Left forelimb (tissue), 1 donor: ENCODE data around the gene PEMT.

Experiments
- DNase-seq: peaks from one replicate; pipeline ENCODE4 v3.0.0-alpha.2; 2018; ENCODE audit warnings: low spot score

Gene PEMT

DNA sequence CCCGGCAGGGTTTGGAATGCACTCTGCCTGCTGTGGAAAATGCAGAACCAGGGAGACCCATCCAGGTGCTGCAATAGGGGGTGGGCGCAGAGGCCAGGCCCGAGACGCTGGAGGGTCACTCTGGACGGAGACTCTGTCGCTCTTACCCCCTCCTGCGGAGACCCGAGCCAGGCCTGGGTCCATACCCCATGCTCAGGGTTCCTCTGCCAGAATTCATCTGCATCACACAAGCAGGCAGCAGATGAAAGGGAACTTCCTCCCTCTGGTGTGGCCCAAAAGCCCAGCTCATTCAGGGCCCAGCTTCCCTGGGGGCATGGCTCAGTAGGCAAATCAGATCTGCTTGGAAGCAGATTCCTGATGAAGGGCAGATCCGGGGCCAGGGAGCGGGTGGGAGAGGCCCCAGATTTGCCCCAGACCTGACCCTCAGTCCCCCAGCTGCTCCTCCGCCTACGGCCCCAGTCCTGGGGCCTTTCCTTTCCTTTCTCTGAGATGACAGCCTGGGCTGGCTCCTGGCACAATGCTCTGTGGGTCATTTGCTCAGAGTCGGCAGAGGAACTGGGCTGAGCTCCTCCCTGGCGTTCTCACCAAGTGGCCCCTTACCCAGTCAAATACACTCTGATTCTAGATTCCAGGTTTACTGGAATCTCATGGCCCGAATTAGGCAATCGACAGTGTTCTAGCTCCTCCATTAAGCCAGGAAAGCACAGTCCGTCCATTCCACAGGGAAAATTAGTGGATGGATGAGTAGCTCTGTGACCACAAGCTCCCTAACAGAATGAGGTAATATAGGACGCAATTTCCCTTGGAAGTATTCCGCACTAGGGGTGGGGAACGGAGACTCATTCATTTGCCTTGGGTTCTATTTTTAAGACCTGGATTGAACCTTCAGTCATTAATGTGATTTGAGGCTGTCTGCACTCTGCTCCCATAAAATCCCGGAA, 76.2 kb downstream of the PEMT start:
- DNase-seq = no peak

DNA sequence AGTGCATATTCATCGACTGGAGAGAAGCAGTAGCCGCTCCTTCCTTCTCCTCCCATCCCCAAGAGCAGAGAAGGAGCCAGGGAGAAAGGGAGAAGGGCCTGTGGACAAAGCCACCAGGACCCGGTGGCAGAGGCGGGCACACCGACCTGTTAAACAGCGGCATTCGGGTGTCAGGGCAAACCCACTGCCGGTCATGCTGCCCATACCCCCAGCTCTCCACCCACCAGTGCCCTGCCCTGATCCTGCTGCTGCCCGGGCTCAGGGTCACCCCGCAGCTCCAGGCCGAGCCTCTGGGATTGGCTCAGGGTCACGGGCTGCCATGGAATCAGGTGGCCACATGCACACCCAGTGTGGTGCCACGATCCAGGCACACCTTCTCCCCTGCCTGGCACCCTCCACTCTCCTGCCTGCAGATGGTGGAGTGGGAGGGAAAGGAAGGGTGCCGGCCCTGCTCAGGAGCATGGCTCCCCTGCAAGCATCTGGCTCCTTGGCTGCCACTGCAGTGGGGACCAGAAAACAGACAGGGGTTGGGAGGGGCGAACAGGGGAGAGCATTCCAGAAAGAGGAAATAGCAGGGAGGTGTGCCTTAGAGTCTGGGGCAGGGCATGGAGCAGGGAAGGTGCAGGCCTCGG, 77.0 kb downstream of the PEMT start:
- DNase-seq = no peak

DNA sequence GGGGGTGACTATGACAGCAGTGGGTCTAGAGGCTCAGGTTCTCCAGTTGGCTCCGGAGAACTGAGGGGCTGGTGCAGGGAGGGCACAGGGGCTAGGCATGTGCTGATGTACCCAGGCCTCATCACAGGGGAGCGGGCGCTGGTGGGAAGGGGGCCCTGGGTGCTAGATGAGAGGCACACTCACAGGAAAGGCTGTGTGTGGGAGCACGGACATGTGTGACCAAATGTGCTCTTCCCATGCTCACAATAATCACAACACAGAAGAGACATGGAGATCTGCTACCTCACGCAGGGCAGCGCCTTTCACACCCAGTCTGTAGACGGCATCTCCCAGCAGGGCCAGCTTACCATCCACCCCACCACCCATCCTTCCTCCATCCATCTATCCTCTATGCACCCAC, 77.9 kb downstream of the PEMT start:
- DNase-seq = no peak

DNA sequence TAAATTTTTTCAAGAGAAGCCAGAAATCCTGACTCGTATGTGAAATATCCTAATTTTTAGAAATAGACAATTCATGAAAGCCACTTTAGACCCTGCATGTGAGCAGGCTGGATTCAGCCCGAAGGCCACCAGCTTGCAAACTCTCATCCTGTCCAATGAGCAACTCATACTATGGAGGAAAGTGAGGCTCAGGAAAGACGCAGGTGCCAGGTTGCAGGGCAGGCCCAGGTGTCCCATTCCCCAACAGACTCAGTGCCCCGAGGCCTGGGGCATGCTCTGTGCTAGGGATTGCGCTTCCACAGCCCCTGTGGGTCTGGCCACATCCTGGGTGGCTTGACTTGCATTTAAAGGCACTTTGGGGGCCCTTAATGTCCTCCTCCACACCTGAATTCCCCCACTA, 78.6 kb downstream of the PEMT start:
- DNase-seq = no peak

DNA sequence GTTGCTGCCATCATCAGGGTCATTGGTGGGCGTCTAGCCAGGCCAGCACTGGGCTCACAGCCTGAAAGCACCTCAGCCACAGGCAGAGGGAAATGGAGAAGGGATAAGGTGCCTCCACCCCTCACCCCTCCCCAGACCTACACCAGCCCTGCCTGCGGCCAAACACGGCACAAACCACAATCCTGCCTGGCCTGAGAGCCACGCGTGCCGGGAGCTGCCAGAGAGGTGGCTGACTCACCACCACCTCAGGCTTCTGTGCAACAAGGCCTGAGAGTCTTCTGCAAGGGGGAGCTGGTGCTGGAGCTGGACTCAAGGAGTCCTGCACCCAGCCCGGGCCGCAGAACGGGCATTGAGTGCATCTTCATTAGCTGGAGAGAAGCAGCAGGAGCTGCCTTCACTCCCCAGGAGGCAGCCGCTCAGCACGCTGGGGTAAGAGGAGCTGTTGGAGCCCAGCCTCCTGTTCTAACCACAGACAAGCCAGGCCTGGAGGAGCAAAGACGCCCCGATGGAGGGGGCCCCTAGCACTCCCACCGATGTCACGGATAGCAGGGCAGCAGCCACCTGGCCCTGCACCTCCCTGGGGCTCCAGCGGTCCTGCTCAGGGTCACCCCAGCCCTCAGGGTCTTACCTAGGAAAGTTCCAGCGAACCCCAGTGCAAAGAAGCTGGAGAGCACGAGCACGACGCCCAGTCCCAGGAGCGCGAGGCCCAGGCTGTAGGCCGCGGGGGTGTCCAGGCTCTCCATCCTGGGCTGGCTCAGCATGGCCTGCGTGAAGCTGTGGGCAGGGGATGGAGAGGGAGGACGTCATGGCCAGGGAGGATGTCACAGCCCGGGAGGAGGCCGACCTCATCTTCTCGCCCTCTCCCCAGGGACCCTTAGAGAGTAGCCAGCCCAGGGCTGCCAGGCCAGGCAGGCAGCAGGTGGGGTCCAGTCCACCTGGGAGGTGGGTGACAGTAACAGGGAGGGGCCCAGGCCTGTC, 79.3 kb downstream of the PEMT start:
- DNase-seq = no peak

DNA sequence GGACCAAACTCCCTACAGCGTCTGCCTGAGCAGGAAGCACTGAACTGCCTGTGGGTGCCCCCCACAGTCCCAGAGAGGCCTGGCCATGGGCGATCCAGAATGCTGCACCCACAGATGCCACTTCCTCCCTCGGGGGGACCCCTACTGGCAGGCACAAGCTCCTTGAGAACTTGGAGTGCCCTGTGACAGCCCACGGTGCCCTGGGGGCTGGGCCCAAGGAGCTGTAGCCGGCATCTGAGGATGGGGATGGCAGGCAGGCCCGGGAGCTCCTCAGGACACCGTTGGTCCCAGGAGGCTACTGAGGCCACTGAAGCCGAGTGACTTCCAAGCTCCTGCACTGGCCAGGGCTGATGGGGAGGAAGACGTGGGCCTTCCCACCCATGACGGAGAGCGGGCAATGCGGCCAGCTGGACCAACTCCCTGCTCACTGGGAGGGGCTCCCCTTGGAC, 80.2 kb downstream of the PEMT start:
- no peak for DNase-seq

DNA sequence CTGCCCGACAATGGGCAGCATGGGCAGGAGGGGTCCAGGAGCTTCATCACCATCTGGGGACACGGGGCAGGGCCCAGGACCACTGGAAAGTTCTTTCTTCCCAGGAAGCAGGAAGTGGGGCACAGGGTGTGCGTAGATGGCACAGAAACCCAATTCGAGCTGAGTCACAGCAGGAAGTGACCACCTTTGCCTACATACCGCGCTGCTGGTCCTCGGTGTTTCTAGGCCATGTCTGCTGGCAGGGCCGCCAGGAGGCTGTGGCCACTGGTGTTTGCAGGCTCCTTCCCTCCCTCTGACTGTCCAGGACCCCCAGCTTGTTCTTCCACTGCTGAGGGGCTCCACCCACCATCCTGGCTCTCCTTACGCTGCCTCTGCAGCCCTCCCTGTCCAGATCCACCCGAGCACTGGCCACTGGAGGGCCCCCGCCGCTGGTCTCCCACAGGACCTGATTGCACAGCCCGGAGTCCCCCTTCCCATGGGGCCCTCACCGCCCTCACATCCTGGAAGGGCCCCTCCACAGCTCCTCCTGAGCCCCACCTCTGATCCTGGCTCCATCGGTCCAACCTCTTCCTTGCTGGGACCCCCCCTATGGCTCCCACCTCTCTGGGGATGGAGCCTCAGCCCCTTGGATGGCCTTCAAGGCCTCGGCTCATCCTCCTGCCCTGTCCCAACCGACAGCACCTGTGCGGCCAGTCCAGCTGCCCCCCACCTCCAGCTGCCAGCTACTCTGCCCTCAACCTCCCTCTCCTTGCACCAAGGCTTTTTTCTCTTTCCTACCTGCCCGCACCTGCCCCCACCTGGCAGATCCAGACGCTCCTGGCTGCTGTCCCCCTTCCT, 80.8 kb downstream of the PEMT start:
- DNase-seq = peak; percentile 38

DNA sequence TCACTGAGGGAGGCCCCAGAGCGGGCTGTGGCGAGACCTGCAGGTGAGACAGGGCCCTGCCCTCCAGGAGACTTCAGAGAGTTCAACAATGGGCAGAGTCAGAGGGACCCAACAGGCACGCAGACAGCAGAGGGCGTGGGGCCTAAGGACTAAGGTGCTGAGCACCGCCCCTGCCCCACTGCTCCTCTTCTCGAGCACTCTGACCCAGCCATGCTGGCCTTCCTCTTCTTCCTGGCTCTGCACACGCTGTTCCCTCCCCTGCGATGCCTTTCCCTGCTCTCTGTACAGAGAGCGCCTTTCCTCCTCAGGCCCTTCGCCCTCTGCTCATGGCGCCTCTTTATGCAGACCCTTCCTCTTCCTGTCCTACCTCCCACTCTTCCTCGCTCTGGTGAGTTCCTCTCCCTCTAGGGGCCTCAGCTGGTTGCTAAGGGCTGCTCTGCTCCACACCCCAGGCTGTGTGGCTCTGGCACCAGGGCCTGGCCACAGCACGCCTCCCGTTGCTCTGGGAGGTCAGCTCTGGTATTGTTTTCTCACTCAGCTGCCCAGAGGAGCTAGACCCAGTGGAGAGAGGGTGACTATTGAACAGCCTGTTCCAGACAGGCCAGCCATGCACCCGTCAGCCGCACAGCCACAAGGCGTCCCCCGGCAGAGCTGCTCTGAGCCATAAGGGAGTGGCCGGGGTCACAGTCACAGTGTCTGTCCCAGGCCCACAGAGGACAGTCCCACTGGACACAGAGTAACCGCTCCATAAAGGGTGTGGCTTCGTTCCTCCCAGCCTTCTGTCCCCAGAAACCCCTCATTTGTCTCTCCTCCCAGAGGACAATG, 81.7 kb downstream of the PEMT start:
- peak; percentile 36 for DNase-seq

DNA sequence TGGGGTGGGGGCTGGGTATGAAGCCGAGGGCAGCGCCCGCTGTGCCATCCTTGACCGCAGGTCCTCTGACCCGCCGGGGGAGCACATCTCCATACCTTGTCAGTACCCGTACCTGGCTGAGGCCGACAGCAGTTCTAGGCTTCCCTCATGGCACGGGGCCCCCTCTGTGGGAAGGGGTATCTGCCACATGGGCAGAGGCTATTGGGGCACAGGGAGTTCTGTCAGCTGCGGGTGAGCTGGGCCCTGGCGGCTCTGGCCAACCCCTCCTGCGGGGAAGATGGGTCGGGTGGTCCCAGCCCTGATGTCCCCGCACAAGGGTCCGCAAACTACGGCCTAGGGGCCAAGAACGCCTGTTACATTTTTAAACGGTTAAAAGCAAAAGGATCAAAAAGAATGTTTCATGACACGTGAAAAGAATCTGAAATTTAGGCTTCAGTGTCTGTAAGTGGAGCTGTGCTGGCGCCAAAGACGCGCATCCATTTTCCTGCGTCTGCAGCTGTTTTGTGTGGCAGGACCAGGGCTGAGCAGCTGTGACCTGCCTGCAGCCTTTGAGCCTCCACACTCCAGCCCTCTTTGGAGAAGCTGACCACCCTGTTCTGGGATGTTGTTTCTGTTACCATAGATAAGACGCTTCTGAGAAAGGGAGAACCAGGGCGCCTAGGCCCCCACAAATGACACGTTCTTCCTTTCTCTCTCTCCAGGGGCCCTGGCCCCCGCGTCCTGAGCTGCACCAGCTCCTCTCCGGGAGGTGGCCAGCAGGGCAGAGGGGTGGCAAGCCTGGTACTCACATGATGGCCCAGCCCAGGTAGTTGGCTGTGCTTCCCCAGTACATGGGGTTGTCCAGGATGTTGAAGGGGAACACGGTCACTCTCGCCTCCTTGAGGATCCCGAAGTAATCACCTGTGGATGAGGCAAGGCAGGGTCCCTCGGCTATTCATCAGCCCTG, 82.6 kb downstream of the PEMT start:
- DNase-seq = peak; percentile 61

DNA sequence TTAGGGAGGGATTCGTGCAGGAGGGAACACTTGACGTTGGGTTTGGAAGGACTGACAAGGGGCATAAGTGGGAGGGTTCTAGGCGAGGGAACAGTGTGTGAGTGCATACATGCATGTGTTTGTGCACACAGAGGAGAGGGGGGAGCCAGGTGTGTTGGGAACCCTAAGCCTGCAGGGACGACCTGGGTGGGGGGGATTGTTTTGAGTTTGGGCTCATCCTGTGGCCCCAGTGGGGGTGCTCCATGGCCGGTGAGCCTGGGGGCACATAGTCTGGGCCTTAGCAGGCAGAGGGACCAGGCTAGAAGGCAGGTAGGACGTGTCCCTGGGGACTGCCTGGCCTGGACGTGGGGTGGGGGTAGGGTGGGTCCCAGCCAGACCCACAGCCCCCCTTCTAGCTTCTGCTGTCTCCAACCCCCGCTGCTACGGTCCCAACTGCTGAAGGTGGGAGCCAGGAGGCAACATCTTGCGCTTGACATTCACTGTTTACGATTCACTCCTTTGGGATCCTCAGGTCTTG, 83.4 kb downstream of the PEMT start:
- DNase-seq = no peak

DNA sequence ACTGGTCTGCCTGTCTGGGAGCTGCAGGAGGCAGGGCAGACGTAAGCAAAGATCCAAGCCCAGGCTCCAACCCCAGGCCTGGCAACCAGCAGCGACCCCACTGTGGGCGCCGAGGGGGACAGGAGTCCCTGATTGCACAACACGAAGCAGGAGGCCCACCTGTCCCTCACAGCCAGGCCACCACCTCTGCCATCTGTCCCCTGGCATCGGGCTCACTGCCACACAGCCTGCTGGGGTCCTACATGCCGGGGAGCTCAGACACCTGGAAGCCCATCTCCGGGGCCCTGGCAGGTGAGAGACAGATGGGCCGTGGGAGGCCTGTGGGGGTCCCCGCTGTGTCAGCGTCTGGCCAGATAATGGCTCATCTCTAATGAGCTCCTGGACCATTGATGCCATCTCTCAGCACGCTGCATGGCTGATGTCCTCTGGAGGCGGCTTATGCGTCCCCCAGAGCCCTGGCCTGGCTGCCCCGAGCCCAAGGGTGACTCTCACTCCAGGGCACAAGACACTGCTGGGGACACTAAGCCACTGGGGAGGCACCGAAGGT, 84.0 kb downstream of the PEMT start:
- DNase-seq = no peak

DNA sequence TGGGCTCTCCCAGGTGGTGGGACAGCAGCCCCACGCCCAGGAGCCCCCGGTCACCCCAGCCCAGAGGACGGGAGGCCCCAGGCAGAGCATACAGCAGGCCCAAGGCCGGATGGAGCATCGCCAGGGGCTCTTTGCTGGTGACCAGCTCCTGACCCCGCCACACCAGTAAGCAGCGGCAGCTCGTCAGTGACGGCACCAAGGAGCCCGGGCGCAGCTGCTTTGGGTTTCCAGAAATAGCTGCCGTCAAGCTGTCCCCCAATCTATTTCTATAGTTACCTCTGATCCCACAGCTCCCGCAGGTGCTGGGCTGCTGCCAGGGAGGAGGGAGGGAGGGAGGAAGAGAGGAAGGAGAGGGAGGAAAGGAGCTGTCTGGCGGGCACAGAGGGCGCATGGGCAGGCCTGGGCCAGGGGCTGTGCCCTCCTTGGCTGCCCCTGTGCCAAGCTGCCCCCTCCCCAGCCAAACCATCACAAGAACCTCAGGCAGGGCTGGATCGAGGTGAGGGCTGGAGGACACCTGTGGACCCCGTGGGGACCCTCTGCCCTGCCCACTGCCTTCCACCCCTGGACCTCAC, 84.5 kb downstream of the PEMT start:
- DNase-seq = no peak

DNA sequence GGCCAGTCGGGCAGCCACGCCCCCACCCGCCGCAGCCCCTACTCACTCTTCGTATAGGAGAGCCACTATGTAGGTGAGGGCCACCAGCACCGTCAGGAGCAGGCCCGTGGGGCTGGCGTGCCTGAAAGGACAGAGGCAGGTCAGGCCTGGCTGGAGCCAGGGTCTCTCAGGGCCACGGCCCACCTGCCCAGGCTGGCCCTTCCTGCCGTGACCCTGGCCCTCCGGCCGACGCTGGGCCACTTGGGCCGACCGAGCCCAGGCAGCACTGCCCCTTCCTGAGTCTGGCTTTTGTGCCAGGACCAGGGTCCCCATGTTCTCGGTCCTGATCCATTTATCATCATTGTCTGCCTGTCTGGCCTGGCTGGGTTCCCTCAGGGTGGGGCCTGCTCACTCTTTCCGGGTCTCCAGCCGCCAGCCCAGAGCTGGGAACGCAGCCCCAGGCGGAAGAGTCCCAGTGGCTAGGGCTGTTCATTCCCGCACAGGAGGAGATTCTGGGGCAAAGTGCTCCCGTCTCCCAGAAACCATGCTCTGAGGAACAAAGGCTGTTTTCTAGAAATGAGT, 85.2 kb downstream of the PEMT start:
- DNase-seq = no peak

DNA sequence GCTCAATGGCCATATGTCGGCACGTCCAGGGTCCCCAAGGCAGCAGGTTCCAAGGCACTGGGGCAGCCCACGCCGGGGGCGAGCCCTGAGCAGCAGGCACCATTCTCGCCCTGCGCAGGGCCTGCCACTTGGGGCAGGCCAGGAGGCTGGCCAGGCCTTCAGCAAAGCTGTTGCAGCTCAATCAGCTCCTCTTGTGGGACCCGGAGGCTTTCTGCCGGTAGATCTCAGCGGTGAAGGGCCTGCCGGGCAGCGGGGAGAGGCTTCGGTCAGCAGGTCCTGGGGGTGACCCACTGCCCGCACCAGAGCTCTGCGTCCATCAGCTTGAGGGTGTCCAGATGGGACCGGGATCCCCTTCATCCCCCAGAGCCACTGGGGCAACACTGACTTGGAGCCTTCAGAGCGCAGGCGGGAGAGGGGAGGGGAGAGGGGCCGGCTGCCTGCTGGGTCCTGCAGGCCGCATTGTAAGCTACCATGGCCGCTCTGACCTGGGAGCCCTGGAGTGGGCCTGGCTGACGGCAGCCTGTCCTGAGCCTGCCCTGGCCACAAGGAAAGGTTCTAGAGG, 85.8 kb downstream of the PEMT start:
- DNase-seq = no peak

DNA sequence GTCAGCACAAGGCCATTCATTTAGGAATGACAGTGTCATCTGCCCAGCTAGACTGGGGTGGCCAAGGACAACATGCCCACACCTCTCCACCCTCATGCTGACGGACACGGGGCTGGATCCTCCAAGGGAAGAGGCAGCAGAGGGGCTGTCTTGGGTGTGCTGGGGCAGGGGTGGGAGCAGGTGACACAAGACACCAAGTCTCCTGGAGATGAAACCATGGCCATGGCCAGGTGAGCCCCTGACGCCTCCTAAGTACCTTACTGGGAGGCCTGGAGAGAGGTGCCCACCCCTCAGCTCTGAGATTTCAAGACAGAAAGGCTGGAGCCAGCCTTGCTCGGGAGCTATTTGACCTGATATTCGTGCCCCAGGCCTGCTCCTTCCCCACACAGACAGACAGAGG, 86.4 kb downstream of the PEMT start:
- no peak for DNase-seq

DNA sequence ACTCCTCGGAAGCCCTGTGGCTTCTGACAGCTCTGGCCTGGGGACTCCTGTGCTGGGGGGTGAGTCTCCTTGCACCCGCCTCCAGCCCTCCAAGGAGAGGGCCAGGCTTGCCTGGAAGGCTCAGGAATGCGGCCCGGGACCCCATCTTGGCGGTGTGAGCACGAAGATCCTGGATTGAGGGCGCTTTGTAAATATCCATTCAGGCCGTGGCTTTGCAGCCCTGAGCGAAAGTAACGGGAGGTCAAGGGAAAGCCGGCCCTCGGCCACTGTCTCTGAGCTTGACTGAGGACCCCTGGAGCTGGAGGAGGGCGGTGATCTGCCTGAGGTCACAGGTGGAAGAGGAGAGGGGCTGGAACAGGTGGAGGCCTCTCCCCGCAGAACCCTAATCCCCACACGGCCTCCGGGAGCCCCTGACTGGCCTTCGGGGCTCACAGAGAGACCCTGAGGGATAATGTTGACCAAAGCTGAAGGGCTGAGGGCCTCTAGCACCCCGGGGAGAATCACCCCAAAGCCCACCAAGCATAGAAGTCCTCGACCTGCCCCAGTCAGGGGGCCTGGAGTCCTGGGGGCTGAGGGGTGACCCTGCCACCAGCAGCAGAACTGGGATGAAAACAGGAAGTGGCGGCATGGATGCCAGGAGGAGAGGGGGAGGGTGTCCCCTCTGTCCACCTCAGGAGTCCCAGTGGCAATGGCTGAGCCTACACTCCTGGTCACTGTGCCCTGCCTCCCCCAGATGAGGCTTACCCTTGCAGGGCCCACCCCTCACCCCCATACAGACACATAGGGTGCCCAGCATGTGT, 87.0 kb downstream of the PEMT start:
- no peak for DNase-seq
